ENCODE data around the gene KIAA0232. TPM values are rescaled to one million over a fixed set of nuclear protein-coding genes. Genes with fewer than 3 reads are reported as not detected.
"Not testable (repeated sequence)": the region's sequence is repeated elsewhere in the genome, so short reads cannot be mapped to it uniquely, and the experiment has no call there.

KIAA0232 gene
- total and polyA plus RNA-seq, 4 donors = 8.9 to 34.4 (median 18.5) TPM

DNA sequence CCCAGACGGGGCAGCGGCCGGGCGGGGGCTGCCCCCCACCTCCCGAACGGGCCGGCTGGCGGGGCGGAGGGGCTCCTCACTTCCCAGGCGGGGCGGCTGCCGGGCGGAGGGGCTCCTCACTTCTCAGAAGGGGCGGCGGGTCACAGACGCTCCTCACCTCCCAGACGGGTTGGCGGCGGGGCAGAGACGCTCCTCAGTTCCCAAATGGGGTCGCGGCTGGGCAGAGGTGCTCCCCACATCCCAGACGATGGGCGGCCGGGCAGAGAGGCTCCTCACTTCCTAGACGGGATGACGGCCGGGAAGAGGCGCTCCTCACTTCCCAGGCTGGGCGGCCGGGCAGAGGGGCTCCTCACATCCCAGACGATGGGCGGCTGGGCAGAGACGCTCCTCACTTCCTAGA is 54.6 kb downstream of the KIAA0232 start:
- not testable (repeated sequence) for H3K9me3 ChIP-seq (ENCODE audit: control insufficient read depth in 4 of 4, low read length in 3 of 4); DNase-seq (ENCODE audit: low spot score); H3K4me3 ChIP-seq (ENCODE audit: low read depth in 1 of 3, low read length in 3 of 3); H3K4me1 ChIP-seq (ENCODE audit: control insufficient read depth in 4 of 4, insufficient read depth in 4 of 4, low read length in 3 of 4); H3K36me3 ChIP-seq (ENCODE audit: control insufficient read depth in 4 of 4, insufficient read depth in 3 of 4, low read depth in 1 of 4, low read length in 3 of 4); H3K27me3 ChIP-seq (ENCODE audit: control insufficient read depth in 4 of 4, insufficient read depth in 4 of 4, low read length in 3 of 4); H3K9ac ChIP-seq (ENCODE audit: low read depth in 1 of 2, low read length in 2 of 2); H3K27ac ChIP-seq (ENCODE audit: low read depth in 1 of 2, low read length in 2 of 2)
- 97% methylated on average over 34 of the region's 34 CpGs for WGBS

DNA sequence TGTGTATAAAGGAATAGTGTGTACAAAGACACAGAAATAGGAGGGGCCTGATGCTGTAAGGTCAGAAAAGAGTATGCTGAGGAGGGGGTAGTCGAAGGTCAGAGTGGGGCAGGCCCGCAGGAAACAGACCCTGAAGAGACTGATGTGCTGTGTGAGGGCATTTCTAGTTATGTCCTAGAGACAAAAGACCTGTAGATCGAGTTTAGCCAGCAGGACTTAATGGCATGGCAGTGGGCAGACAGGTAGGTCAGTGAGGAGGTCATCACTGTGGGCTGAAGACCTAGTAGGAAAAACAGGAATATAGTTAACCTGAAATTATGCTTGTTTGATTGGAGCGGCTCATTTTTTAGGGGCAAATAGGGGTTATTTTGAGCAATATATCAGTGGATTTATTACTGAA is 57.1 kb downstream of the KIAA0232 start:
- no peak for DNase-seq (ENCODE audit: low spot score)
- 81% methylated on average over 4 of the region's 4 CpGs for WGBS
- Histone ChIP-seq H3K36me3 (ENCODE audit: control insufficient read depth in 4 of 4, insufficient read depth in 3 of 4, low read depth in 1 of 4, low read length in 3 of 4) (peaks cover 0 to 7% (median 2%) of the 10 kb centered on the region in 4 donors), H3K4me1 (ENCODE audit: control insufficient read depth in 4 of 4, insufficient read depth in 4 of 4, low read length in 3 of 4) (peaks cover 3 to 8% (median 4%) of the 10 kb centered on the region in 4 donors), H3K4me3 (ENCODE audit: low read depth in 1 of 3, low read length in 3 of 3) (no peak overlapping the region), H3K27me3 (ENCODE audit: control insufficient read depth in 4 of 4, insufficient read depth in 4 of 4, low read length in 3 of 4) (no peaks in the 10 kb centered on the region), H3K9ac (ENCODE audit: low read depth in 1 of 2, low read length in 2 of 2) (no peak overlapping the region), H3K9me3 (ENCODE audit: control insufficient read depth in 4 of 4, low read length in 3 of 4) (no peaks in the 10 kb centered on the region), H3K27ac (ENCODE audit: low read depth in 1 of 2, low read length in 2 of 2) (peak overlapping the region in 1 of 2 donors; percentile 29)
- TF ChIP-seq MAX (IDR thresholded peaks at IDR 0.05) (no peak), JUND (IDR thresholded peaks at IDR 0.05) (no peak), HNF4G (IDR thresholded peaks at IDR 0.05) (no peak), RAD21 (IDR thresholded peaks at IDR 0.05) (no peak), ATF3 (IDR thresholded peaks at IDR 0.05) (no peak), ZBTB33 (IDR thresholded peaks at IDR 0.05) (no peak), NR2F2 (IDR thresholded peaks at IDR 0.05) (no peak), EGR1 (IDR thresholded peaks at IDR 0.05; ENCODE audit: low read depth in 2 of 2) (no peak), TAF1 (conservative IDR thresholded peaks at IDR 0.05) (no peak), RXRA (IDR thresholded peaks at IDR 0.05) (no peak), CTCF (IDR thresholded peaks at IDR 0.05; ENCODE audit: low read depth, low read length, missing input control) (no peak), HNF4A (conservative IDR thresholded peaks at IDR 0.05) (no peak), FOXA2 (IDR thresholded peaks at IDR 0.05) (no peak), GABPA (IDR thresholded peaks at IDR 0.05 in 1 of 2, conservative IDR thresholded peaks at IDR 0.05 in 1 of 2) (no peak), REST (IDR thresholded peaks at IDR 0.05) (no peak), FOXA1 (IDR thresholded peaks at IDR 0.05) (no peak), YY1 (IDR thresholded peaks at IDR 0.05) (no peak), SP1 (IDR thresholded peaks at IDR 0.05) (no peak)
